HuH-7 (cell line): Measurements from ENCODE around the gene CEP83.
"Not testable (repeated sequence)": the region's sequence is repeated elsewhere in the genome, so short reads cannot be mapped to it uniquely, and the experiment has no call there.

Experiments
- DNase-seq: peaks from one replicate; pipeline ENCODE4 v3.0.0; 2011; ENCODE audit warnings: low spot score

The CEP83 gene

DNA sequence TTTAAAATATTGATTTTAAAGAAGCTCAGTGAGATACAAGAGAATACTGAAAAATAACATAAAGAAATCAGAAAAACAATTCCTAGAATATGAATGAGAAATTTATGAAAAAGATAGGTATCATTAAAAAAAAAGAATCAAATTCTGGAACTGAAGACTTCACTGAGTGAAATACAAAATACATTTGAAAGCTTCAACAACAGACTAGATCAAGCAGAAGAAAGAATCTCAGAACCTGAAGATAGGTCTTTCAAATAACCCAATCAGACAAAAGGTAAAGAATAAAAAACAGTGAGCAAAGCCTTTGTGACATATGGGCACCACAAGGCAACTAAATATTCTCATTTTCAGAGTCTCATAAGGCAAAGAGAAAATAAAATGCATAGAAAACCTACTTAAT lies 29.4 kb downstream of the CEP83 start:
- DNase-seq: no peak

DNA sequence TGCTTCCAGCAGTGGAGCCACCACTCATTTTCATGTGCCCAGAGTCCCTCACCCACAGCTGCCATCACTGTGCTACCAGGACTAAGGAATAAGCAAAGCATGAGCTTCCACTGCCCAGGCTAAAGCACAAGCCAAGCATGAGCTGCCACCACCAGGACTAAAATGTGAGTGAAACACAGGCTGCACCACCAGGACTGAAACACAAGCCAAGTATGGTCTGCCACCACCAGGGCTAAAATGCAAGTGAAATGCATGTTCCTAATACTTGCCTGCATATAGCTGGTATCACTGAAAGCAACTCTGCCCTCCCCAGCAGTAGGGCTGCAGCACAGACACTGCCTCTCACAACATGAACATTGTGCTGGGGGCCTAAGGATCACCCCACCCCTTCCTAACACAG lies 30.0 kb downstream of the CEP83 start:
- DNase-seq: no peak

DNA sequence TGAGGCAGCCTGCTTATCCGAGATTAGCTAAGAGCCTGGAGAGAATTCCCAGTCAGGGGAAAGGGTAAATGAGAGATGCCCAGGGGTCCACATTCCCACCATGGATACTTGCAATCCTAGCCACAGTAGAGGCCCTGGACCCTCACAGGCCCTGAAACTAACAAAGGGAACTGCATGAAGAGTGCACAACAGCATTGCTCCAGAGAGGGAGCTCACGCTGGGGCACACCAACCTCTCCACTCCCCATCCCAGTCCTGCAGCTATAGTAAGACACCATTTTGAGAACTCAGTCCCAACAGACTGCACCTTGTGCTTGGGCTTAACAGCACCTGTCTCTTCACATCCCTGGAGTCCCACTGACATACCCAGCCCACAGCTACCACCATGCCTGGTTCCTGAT lies 30.5 kb downstream of the CEP83 start:
- no peak for DNase-seq

DNA sequence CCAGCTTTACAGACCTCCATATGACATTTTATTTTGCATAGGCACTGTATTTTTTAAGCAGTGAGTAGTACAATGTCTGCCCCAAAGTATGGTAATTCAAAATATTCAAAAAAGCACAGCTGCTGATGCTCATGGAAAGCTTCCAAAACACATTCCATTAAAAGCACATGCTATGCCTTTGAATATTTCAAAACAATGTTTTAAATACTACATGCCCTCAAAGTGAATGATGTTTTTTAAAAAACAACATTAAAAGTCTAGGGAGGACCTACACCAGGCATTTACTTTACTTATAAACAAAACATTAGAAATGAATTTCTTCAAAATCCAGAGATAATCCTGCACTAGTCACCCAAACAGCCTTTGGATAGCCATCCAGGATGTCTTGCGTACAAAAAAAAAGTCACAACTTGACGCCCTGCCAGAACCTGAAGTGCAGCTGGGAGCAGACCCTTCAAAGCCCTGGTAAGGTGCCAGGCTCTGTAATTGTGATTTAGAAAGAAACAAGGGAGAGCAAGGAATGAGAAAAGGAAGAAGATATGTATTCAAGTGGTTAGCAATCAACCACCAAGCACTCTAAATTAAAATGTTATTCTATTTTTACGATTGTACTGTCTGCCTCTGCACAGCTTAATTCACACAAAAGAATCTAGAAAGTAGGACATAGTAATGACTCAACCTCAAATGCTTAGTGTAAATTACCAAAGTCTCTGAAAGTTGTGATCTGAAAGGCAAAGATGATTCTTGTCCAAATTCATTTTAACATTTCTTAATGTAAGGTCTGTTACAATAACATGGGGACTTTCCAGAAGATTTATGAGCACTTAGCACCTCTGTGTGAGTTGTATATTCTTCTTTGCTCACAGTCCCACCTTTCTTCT lies 31.9 kb downstream of the CEP83 start:
- no peak for DNase-seq

DNA sequence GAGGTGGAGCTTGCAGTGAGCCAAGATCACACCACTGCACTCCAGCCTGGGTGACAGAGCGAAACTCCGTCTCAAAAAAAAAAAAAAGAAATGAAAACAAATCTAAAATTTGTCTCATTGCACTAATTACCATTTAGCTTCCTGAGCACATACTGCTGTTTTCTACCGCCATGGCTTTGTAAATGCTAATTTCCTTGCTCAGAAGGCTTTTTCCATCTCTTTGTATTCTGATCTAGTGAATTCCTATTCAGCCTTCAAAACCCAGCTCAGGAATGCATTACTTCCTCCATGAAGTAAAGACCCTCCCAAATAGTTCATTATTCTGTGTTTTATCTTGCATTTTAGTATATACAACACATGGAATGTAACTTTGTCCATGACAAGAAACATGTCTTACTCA lies 33.6 kb downstream of the CEP83 start:
- no peak for DNase-seq

DNA sequence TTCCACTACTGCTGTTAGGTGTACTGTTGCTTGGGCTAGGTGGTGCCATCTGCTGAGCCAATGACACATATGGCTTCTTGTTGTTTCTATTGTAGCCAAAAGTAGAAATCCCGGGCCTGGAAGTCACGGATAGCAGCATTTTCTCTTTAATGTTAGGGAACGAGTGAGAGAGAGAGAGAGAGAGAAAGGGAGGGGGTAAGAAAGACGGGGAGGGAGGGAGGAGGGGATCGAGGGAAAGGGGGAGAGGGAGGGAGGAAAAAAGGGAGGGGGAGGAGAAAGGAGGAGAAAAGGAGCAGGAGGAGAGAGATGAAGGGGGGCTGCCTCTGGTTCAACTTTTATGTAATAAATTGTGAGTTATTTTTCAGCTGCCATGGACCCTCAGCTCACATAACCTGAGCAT lies 34.8 kb downstream of the CEP83 start:
- not testable (repeated sequence) for DNase-seq

DNA sequence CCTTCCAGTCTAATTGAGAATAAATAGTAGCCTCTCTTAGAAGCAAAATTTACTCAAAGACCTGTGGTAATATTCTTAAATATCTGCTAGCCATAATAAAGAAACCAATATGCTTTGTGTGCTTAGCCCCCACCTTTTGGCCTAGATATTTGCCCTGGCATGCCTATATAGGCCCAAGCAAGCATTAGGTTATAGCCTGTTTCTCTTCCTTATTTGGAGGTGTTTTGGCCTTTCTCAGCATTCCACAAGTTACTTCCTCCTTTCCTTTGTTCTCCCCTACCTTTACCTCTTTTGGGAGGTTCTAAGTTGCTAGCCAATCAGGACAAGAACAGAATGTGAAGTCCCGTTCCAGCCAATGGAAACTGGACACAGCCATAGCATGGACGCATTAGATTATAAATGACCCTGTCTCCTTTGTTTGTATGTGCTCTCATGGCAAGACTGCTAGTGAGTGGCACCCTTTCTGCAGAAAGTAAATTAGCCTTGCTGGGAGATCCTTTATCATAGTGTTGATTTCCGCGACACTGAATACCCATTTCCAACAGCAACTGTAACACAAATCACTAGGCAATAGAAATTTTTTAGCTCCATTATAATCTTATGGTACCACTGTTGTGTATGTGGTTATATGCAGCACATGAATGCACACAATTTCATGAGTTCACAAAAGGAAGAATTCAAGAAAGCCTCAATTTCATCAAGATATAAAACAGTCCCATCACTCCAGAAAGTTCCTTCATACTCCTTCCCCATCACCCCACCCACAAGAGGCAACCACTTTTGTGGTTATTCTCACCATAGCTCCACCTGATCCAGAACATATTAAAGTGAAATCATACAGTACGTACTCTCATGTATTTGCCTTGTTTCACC lies 37.6 kb downstream of the CEP83 start:
- no peak for DNase-seq

DNA sequence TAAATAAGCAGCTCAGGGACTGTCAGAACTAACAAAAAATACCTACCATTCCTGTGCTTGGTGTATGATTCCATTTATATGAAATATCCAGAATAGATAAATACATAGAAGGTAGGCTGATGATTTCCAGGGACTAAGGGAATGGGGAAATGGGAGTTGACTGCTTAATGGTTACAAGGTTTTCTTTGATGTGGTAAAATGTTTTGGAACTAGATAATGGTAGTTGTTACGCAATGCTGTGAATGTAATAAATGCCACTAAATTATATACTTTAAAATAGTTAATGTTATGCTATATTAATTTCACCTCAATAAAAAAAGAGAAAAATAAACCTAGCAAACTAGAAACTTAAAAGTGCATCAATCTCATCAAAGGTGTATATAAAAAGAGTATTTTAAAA lies 41.1 kb downstream of the CEP83 start:
- DNase-seq: no peak

DNA sequence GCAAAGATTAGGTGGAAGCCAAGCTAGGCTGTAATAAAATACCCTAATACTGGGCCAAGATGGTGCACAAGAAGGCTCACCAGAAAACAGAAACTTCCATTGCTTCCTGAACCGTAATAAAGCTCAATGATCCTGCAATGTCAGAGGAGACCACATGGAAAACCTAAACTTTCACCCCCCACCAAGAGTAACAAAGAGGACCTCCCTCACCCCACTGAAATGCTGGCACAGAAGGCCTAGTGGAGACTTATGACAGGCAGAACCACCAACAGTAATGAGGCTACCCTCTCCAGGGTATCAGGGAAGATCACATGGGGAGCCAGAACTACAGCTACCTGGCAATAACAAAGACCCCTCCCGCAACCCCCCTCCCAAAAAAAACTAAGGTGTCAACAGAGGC lies 43.1 kb downstream of the CEP83 start:
- DNase-seq: no peak

DNA sequence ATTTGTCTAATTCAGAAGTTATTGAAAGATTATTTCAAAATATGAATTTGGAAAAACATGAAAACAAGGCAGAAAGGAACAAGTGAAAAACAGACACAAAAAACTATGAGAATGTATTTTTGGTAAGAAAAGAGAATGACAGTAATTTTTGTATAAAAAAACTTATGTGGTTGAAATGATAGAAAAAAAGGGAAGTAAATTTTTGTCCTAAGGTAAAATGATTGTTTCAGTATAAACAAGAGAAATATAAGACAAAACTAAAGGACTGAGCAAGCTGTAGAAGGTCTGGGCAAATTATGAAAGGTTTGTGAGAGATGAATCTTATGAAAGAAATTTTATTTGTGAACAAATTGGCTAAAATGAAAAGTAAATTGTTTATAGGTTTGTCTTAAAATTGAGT lies 44.6 kb downstream of the CEP83 start:
- DNase-seq: no peak

DNA sequence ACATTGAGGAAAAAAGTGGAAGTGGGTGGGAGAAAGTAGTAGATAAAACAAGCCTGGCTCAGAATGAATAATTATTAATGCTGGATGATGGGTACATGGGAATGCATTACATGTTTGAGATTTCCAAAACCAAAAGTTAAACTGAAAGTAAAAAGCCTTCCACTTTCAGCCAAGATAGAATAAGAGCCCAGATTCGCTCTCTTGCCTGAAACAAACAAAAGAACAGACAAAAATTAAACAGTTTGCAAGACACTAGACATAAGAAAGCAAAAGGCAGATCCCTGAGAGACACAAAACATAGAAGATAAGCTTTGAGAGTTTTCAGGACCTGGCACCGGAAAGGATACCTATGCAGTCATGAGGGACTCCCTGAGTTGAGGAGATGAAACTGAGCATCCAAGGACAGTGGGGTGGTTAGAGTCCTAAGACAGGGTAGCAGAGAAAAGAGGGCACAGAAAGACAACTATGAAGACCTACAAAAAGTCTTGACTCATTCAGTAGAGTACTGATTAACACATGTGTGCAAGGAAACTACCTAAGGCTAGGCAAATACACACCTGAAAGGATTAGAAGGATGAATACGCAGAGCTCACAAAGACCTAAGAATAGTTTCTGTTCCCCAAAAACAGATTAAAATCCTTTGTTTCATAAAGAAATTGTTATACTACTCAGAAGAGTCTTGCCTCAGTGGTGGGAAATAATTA lies 54.1 kb downstream of the CEP83 start:
- no peak for DNase-seq

DNA sequence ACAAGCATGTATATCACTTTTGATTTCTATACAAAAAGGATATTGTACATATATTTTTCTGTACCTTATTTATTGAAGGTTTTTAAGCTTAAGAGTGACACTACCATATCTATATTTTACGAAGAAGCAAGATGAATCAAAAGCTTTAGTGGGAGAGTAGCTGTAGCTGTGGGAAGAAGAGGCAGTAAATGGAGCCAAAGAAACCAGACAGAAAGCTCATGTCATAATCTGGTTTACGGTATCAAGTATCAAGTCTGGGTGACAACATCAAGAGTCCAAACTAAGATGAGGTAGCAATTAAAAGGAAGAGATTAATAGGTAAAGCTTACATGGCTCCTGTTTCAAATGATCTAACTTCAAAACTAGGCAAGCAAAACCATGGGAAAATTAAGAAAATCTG lies 54.8 kb downstream of the CEP83 start:
- no peak for DNase-seq

DNA sequence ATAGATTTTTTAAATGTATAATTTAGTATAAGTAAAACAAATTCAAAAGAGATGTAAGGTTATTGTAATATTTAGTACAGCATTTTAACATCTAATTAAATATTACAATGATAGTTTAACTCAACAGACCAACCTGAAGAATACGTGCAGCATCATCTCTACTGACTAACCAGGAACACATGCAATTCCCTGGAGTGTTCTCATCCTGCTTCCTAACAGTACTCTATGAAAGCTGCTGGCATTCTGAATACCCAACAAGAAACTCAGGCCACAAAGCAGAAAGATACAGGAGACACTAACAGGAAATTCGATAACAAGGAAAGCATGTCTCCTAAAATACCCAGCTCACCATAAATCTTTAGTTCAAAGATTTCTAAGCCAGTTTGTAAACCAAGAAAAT lies 58.3 kb downstream of the CEP83 start:
- DNase-seq: no peak

DNA sequence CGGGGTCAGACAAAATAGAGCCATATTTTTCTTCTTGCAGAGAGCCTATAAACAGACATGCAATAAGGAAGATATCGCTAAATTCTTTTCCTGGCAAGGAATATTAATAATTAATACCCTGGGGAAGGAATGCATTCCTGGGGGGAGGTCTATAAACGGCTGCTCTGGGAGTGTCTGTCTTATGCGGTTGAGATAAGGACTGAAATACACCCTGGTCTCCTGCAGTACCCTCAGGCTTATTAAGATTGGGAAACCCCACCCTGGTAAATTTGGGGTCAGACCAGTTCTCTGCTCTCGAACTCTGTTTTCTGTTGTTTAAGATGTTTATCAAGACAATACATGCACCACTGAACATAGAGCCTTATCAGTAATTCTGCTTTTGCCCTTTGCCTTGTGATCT lies 61.0 kb downstream of the CEP83 start:
- not testable (repeated sequence) for DNase-seq

DNA sequence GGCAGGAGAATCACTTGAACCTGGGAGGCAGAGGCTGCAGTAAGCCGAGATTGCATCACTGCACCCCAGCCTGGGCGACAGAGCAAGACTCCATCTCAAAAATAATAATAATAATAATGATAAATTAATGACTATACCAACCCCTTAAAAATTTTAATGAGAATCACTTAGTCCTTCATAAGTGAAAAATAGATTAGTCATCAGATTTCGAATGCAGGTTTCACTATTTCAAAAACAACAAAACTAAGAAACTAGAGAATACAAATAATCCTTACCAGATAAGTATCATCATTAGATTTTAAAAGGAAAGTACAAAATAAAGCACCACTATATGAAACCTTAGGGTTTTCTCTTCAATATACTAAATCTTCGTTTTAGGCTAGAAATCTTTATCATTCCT lies 62.3 kb downstream of the CEP83 start:
- DNase-seq: no peak

DNA sequence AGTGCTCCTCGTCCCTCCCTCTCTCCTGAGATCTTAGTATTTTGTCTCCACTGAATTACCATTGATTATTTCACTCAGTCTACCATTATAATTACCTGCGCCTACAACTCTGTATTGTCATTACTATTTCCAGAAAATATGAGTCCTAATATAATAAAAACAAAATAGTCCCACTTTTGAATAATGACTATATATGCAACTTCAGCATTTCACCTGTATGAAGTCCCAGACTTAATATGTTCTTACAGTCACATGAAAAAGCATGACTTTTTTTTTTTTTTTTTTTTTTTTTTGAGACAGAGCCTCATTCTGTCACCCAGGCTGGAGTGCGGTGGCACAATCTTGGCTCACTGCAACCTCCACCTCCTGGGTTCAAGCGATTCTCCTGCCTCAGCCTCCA lies 63.7 kb downstream of the CEP83 start:
- DNase-seq: not testable (repeated sequence)

DNA sequence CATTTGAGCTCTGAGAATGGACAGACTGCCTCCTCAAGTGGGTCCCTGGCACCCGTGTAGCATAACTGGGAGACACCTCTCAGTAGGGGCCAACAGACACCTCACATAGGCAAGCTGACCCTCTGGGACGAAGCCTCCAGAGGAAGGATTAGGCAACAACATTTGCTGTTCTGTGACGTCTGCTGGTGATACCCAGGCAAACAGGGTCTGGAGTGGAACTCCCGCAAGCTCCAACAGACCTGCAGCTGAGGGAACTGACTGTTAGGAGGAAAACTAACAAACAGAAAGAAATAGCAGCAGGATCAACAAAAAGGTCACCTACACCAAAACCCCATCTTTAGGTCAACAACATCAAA lies 69.6 kb downstream of the CEP83 start:
- DNase-seq: no peak

DNA sequence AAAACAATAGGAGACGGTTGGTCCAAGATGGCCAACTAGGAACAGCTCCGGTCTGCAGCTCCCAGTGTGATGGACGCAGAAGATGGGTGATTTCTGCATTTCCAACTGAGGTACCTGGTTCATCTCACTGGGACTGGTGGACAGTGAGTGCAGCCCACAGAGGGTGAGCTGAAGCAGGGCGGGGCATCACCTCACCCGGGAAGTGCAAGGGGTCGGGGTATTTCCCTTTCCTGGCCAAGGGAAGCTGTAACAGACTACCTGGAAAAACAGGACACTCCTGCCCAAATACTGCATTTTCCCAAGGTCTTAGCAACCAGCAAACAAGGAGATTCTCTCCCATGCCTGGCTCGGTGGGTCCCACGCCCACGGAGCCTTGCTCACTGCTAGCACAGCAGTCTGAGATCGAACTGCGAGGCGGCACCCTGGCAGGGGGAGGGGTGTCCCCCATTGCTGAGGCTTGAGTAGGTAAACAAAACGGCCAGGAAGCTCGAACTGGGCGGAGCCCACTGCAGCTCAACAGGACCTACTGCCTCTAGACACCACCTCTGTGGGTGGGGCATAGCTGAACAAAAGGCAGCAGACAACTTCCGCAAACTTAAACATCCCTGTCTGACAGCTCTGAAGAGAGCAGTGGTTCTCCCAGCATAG lies 70.1 kb downstream of the CEP83 start:
- not testable (repeated sequence) for DNase-seq

DNA sequence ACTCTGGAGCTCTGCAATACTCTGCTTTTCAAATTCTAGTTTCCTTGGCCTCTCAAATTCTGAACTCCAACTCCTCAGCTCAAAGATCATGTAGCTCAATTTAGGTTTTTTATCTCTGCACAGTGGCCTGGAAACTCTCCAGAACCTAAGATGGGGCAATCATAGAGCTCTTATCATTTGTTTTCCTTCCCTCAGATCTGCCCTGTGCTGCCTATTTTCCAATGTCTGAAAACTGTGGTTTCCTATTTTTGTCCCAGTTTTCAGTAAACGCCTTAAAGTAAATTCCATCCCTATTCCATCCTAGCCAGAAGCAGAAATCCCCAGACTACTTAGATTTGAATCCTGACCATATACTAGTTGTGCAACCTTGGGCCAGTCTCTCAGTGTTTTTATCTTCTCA lies 73.2 kb downstream of the CEP83 start:
- no peak for DNase-seq

DNA sequence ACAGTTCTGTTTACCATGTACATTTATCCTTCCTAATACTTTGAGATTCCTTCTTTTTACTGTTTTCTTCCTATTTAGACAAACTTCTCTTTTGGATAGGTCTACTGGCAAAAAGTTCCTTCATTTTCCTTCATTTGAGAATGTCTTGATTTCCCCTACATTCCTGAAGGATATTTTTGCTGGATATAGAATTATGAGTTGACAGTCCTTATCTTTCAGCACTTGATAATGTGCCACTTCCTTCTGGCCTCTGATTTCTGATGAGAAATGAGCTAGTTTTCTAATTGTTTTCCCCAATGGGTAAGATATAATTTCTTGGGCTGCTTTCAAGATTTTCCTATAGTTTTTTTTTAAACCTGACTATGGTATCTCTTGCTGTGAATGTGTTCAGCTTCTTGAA lies 75.6 kb downstream of the CEP83 start:
- DNase-seq: no peak

DNA sequence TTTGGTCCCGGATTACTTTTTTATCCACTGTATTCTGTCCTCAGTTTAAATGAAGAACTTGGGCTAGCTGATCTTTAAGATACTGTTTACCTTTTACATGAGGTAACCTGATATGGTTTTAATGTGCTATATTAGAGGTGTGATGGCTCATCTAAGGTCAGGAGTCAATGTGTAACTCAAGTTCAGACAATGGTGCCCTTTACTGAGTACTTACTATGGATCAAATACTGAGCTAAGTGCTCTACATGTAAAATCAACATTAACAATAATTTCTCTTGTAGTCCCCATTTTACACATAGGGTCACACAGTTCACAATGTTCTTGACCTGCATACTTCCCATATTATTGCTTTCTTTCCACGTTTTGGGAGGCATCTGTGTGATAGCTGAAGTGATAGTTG lies 79.2 kb downstream of the CEP83 start:
- DNase-seq: no peak

DNA sequence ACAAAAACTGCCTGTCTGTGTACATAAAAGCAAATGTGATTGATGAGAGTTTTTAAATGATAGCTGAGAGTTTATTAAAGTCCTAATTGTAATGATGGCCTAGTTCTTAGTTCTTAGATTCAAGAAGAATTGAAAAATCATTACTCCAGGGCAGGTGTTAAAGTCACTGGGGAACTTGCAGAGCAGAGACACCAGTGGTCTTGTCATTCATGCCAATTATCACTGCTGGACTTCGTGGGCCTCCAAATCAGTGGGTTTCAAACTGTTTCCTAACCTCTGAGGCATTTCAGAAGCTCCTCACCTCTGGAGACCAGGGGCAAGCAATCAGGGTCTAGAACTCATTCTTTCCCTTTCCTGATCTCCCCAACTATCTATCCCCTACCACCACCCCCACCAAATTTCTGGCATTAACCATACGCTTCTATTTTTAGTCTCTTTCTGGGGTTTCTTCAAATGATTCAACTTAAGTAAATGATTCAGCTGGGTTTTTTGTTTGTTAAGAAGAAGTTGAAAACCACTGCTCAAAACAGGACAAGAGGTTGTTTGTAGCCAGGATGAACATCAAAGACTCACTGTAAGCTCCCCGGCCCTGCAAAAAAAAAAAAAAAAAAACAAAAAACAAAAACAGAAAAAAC lies 80.1 kb downstream of the CEP83 start:
- DNase-seq: no peak
